ENCODE data around the gene ITGA11. TPM values are rescaled to one million over a fixed set of nuclear protein-coding genes. Genes with fewer than 3 reads are reported as not detected.

ITGA11 gene
- total RNA-seq = 1 to 10 TPM; 1.7 to 1.8 TPM

- peak; percentile 6 for DNase-seq
- no peak within 1 kb of the TSS for H3K4me3 Mint-ChIP-seq
- H3K4me1 Mint-ChIP-seq = peaks cover 3% of the 10 kb centered on the region
- H3K27ac Mint-ChIP-seq = no peak within 1 kb of the TSS
- H3K27me3 Mint-ChIP-seq = peaks cover 55% of the 10 kb centered on the region
- H3K9me3 Mint-ChIP-seq = no peaks in the 10 kb centered on the region
- no peaks in the 10 kb centered on the region for H3K36me3 Mint-ChIP-seq
These were observed at the start of gene ITGA11 for GRCh38 chr15:68431792-68432401. Gene ITGA11 (minus strand): TSS chr15:68432163. CDS start chr15:68432066, 97 bp downstream.

GRCh38 chr15:68481321-68481720 is 49.4 kb upstream of the ITGA11 start:
- Mint-ChIP-seq H3K9me3 (no peaks in the 10 kb centered on the region), H3K27ac (no peak overlapping the region), H3K27me3 (peaks cover 19% of the 10 kb centered on the region), H3K4me1 (no peaks in the 10 kb centered on the region), H3K36me3 (no peaks in the 10 kb centered on the region), H3K4me3 (no peak overlapping the region)
- no peak for DNase-seq

DNA sequence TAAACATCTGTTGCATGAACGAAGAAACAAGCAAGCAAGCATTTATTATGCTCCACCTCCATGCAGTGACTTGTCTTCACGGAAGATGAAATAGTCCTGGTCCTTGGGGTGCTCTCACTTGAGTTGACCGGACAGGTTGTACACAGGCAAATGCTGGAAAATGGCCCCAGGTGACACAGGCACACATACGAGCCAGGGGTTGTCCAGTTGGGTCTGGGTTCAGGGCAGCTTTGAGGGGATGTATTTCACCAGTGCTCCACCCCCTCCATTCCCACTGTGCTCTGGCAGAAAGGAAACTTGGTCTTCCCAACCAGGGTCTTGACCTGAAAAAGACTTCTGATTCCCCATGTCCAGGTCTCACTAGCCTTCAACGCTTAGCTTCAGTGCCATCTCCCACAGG is 48.3 kb upstream of the ITGA11 start:
- H3K27me3 Mint-ChIP-seq = peaks cover 23% of the 10 kb centered on the region
- no peak for DNase-seq
- no peaks in the 10 kb centered on the region for H3K36me3 Mint-ChIP-seq
- no peaks in the 10 kb centered on the region for H3K9me3 Mint-ChIP-seq
- H3K4me3 Mint-ChIP-seq = no peak overlapping the region
- no peak overlapping the region for H3K27ac Mint-ChIP-seq
- H3K4me1 Mint-ChIP-seq = no peaks in the 10 kb centered on the region

GRCh38 chr15:68479870-68480269 is 47.9 kb upstream of the ITGA11 start:
- H3K9me3 Mint-ChIP-seq = no peaks in the 10 kb centered on the region

GRCh38 chr15:68479406-68479805 is 47.4 kb upstream of the ITGA11 start:
- DNase-seq = no peak
- Mint-ChIP-seq H3K9me3 (no peaks in the 10 kb centered on the region), H3K27ac (no peak overlapping the region), H3K36me3 (no peaks in the 10 kb centered on the region), H3K4me3 (no peak overlapping the region), H3K27me3 (peaks cover 25% of the 10 kb centered on the region), H3K4me1 (no peaks in the 10 kb centered on the region)

More at GRCh38 chr15:68479870-68480269, 47.9 kb upstream of the ITGA11 start:
- no peaks in the 10 kb centered on the region for H3K36me3 Mint-ChIP-seq
- H3K4me1 Mint-ChIP-seq = no peaks in the 10 kb centered on the region
- no peak for DNase-seq
- H3K27ac Mint-ChIP-seq = no peak overlapping the region
- H3K4me3 Mint-ChIP-seq = no peak overlapping the region
- H3K27me3 Mint-ChIP-seq = peaks cover 28% of the 10 kb centered on the region

GRCh38 chr15:68478853-68479252 is 46.9 kb upstream of the ITGA11 start:
- H3K9me3 Mint-ChIP-seq = no peaks in the 10 kb centered on the region
- peaks cover 23% of the 10 kb centered on the region for H3K27me3 Mint-ChIP-seq
- no peak overlapping the region for H3K4me3 Mint-ChIP-seq

GRCh38 chr15:68475449-68475848 is 43.5 kb upstream of the ITGA11 start:
- peaks cover 14% of the 10 kb centered on the region for H3K27me3 Mint-ChIP-seq
- H3K27ac Mint-ChIP-seq = no peak overlapping the region
- no peak overlapping the region for H3K4me3 Mint-ChIP-seq
- no peaks in the 10 kb centered on the region for H3K36me3 Mint-ChIP-seq
- no peaks in the 10 kb centered on the region for H3K9me3 Mint-ChIP-seq
- no peaks in the 10 kb centered on the region for H3K4me1 Mint-ChIP-seq
- no peak for DNase-seq

More at GRCh38 chr15:68478853-68479252, 46.9 kb upstream of the ITGA11 start:
- no peak overlapping the region for H3K27ac Mint-ChIP-seq
- no peaks in the 10 kb centered on the region for H3K4me1 Mint-ChIP-seq
- DNase-seq = no peak
- H3K36me3 Mint-ChIP-seq = no peaks in the 10 kb centered on the region

DNA sequence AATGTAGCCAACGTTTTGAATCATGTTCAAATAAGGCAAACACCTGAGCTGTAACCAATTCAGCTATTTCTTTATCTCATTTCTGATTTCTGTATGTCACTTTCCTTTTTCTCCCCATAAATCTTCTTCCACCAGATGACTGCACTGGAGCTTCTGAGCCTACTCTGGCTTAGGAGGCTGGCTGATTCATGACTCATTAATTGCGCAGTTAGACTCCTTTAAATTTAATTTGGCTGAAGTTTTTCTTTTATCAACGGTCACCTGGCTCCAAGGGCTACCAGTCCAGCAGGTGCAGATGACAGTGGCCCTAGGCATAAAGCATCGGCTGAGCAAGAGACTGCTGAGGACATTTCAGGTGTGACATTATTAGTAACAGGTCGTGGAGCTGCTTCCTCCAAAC is 39.6 kb upstream of the ITGA11 start:
- no peak for DNase-seq
- Mint-ChIP-seq H3K27ac (no peak overlapping the region), H3K4me3 (no peak overlapping the region), H3K4me1 (no peaks in the 10 kb centered on the region), H3K36me3 (no peaks in the 10 kb centered on the region), H3K9me3 (no peaks in the 10 kb centered on the region), H3K27me3 (peaks cover 13% of the 10 kb centered on the region)

DNA sequence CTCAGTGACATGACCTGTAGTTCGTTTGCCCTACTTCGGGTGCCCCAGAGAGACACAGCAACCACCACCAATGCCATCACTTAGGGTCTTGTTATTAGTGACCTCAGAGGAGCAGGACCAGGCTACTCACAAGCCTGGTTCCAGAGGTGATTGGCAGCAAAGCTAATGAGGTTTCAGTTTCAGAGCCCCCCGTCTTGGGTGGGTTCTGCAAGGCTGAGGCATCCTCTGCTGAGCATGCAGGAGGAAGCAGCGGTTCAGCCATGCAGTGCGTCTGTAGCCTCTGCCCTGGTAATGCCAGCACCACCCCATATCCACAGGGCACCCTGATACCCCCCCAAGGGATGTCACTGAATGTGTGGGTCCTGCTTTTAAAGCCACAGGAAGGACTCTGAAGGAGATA is 39.0 kb upstream of the ITGA11 start:
- Mint-ChIP-seq H3K9me3 (no peaks in the 10 kb centered on the region), H3K4me3 (no peak overlapping the region), H3K36me3 (no peaks in the 10 kb centered on the region), H3K4me1 (no peaks in the 10 kb centered on the region), H3K27ac (no peak overlapping the region), H3K27me3 (peaks cover 13% of the 10 kb centered on the region)
- no peak for DNase-seq

- no peak overlapping the region for H3K27ac Mint-ChIP-seq
- H3K4me1 Mint-ChIP-seq = no peaks in the 10 kb centered on the region
- H3K9me3 Mint-ChIP-seq = no peaks in the 10 kb centered on the region
- peaks cover 8% of the 10 kb centered on the region for H3K27me3 Mint-ChIP-seq
- H3K36me3 Mint-ChIP-seq = no peaks in the 10 kb centered on the region
- DNase-seq = no peak
- H3K4me3 Mint-ChIP-seq = no peak overlapping the region
These were observed 38.2 kb upstream of the ITGA11 start for GRCh38 chr15:68470049-68470742.

- H3K27me3 Mint-ChIP-seq = peaks cover 5% of the 10 kb centered on the region
- H3K27ac Mint-ChIP-seq = no peak overlapping the region
- H3K36me3 Mint-ChIP-seq = no peaks in the 10 kb centered on the region
- H3K9me3 Mint-ChIP-seq = no peaks in the 10 kb centered on the region
- H3K4me1 Mint-ChIP-seq = no peaks in the 10 kb centered on the region
- no peak for DNase-seq
- H3K4me3 Mint-ChIP-seq = no peak overlapping the region
These were observed 37.4 kb upstream of the ITGA11 start for GRCh38 chr15:68469162-68470048.

GRCh38 chr15:68466876-68467275 is 34.9 kb upstream of the ITGA11 start:
- H3K36me3 Mint-ChIP-seq = no peaks in the 10 kb centered on the region
- no peaks in the 10 kb centered on the region for H3K9me3 Mint-ChIP-seq
- H3K27ac Mint-ChIP-seq = no peak overlapping the region
- no peak for DNase-seq
- no peaks in the 10 kb centered on the region for H3K4me1 Mint-ChIP-seq
- peaks cover 15% of the 10 kb centered on the region for H3K27me3 Mint-ChIP-seq
- no peak overlapping the region for H3K4me3 Mint-ChIP-seq

GRCh38 chr15:68465861-68466560 is 34.0 kb upstream of the ITGA11 start:
- no peak for DNase-seq
- Mint-ChIP-seq H3K36me3 (no peaks in the 10 kb centered on the region), H3K4me3 (no peak overlapping the region), H3K27ac (no peak overlapping the region), H3K27me3 (peaks cover 15% of the 10 kb centered on the region), H3K9me3 (no peaks in the 10 kb centered on the region), H3K4me1 (no peaks in the 10 kb centered on the region)

DNA sequence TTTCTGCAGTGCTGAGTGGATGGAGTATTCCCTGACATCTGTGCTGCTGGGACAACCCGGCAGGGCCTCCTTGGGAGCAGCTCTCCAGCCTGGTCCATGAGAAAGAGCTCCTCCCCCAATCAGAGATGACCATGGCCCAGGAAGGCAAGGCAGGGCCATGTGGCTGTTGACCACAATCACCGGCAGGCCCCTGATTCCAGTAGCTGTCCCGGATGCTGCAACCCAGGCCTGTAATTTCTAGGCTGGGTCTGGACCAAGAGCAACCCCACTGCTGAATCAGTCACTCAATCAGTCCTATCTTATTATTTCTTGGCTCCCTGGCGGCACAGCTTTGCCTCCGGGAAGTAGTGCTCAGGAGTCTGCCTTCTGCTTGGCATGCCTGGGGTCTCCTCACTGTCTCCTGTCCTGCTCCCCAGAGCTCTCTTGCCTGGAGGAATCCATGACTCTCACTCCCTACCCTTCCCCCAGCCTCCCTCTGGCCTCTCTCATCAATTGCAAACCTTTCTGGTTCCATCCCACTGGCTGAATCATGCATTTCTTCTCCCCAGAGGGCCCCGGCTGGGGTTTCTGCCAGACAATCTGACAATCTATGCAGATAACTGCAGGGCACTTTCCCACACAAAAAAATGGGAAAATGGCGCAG is 32.6 kb upstream of the ITGA11 start:
- Mint-ChIP-seq H3K27ac (no peak overlapping the region), H3K4me1 (no peaks in the 10 kb centered on the region), H3K36me3 (no peaks in the 10 kb centered on the region), H3K9me3 (no peaks in the 10 kb centered on the region), H3K27me3 (peaks cover 26% of the 10 kb centered on the region), H3K4me3 (no peak overlapping the region)
- DNase-seq = no peak
